Measurements from ENCODE around the gene ERN2. TPM values are rescaled to one million over a fixed set of nuclear protein-coding genes. Genes with fewer than 3 reads are reported as not detected.

ERN2 gene
- total RNA-seq, 1 donor from 2014 or later = not detected

GRCh38 chr16:23704772-23705516, 8.1 kb downstream of the ERN2 start:
- no peak for DNase-seq (ENCODE audit: low spot score in 2 of 2)
- intact Hi-C loops (cut with DNase I) = no loop called here
- Histone ChIP-seq H3K4me1 (no peaks in the 10 kb centered on the region), H3K36me3 (no peaks in the 10 kb centered on the region), H3K27ac (no peak overlapping the region), H3K9me3 (peaks cover 0 to 6% of the 10 kb centered on the region in 2 donors), H3K27me3 (no peaks in the 10 kb centered on the region), H3K4me3 (no peak overlapping the region)
- TF ChIP-seq CTCF (IDR thresholded peaks at IDR 0.05) = no peak

DNA sequence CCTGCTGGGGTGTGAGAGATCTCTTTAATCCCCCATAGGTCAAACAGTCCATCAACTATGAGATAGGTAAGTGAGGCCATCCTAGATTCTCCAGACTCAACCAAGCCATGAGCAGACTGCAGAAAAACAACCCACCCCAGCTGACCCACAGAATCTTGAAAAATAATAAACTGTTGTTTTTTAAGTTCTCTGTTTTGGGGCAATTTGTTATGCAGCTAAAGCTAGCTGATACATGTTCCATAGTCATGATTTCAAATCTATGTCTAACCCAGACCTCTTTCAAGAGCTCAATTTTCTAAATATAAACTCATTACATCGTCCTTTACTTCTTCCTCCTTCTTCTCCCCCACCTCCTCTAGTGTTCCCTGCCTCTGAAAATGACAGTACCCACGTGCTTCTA, 10.1 kb downstream of the ERN2 start:
- intact Hi-C loops (cut with DNase I) = no loop called here
- H3K27ac ChIP-seq = no peak overlapping the region
- no peaks in the 10 kb centered on the region for H3K4me1 ChIP-seq
- H3K36me3 ChIP-seq = no peaks in the 10 kb centered on the region
- H3K4me3 ChIP-seq = no peak overlapping the region
- H3K27me3 ChIP-seq = no peaks in the 10 kb centered on the region
- no peak for DNase-seq (ENCODE audit: low spot score in 2 of 2)
- TF ChIP-seq CTCF (IDR thresholded peaks at IDR 0.05) = no peak
- no peaks in the 10 kb centered on the region for H3K9me3 ChIP-seq

DNA sequence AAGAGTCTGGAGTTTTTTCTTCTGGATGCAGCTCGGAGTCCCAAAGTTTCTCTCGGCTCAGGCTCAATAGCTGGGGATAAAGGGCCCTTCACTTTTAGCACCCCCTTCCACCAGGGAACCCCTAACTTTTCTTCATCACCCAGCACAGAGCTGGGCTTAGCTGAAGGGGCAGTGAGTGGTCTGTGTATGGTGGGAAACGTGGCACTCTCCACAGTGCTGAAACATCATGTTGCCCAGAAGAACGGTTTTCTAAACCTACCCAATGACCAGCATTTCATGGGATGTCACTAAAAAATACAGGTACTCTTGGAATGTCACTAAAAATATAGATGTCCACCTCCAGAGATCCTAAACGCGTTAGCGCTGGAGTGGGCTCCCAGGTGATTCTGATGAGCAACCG, 12.0 kb downstream of the ERN2 start:
- no peak for DNase-seq (ENCODE audit: low spot score in 2 of 2)
- no peak overlapping the region for H3K27ac ChIP-seq
- intact Hi-C loops (cut with DNase I) = no loop called here
- H3K4me3 ChIP-seq = no peak overlapping the region
- no peaks in the 10 kb centered on the region for H3K27me3 ChIP-seq
- H3K9me3 ChIP-seq = no peaks in the 10 kb centered on the region
- no peak for TF ChIP-seq CTCF (IDR thresholded peaks at IDR 0.05)
- H3K36me3 ChIP-seq = no peaks in the 10 kb centered on the region
- H3K4me1 ChIP-seq = no peaks in the 10 kb centered on the region

DNA sequence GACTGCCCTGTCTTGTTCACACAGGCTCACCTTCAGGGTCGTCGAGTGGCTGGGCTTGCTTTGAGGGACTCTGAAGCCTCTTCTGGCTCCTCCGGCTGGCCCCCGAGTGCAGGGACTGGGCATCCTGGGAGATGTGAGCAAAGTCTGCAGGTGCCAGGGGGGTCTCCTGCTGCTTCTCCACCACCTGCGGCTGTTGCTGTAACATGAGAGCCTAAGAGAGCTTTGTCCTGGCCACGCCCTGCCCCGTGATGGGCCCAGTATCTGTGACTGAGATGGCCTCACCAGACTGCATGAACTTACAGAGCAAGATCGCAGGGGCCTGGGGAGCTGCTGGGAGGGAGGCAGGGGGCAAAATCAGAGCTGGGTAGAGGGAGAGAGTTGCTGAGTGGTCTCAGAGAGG, 12.5 kb downstream of the ERN2 start:
- Histone ChIP-seq H3K9me3 (no peaks in the 10 kb centered on the region), H3K4me3 (no peak overlapping the region), H3K4me1 (no peaks in the 10 kb centered on the region), H3K36me3 (no peaks in the 10 kb centered on the region), H3K27ac (no peak overlapping the region), H3K27me3 (no peaks in the 10 kb centered on the region)
- DNase-seq (ENCODE audit: low spot score in 2 of 2) = no peak
- intact Hi-C loops (cut with DNase I) = no loop called here
- no peak for TF ChIP-seq CTCF (IDR thresholded peaks at IDR 0.05)

DNA sequence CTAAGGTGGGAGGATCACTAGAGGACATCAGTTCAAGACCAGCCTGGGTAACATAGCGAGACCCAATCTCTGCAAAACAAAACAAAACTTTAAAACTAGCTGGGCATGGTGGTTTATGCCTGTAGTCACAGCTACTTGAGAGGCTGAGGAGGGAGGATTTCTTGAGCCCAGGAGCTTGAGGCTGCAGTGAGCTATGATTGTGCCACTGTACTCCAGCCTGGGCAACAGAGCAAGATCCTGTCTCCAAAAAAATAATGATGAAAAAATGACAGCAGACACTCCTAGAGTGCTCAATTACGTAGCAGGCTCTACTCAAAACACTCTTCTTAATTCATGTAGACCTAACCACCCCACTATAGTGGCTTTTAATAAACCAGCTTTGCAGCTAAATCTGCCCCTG, 12.9 kb downstream of the ERN2 start:
- intact Hi-C loops (cut with DNase I) = no loop called here
- Histone ChIP-seq H3K27ac (no peak overlapping the region), H3K9me3 (no peaks in the 10 kb centered on the region), H3K27me3 (no peaks in the 10 kb centered on the region), H3K4me3 (no peak overlapping the region), H3K4me1 (no peaks in the 10 kb centered on the region), H3K36me3 (no peaks in the 10 kb centered on the region)
- no peak for DNase-seq (ENCODE audit: low spot score in 2 of 2)
- TF ChIP-seq CTCF (IDR thresholded peaks at IDR 0.05) = no peak

DNA sequence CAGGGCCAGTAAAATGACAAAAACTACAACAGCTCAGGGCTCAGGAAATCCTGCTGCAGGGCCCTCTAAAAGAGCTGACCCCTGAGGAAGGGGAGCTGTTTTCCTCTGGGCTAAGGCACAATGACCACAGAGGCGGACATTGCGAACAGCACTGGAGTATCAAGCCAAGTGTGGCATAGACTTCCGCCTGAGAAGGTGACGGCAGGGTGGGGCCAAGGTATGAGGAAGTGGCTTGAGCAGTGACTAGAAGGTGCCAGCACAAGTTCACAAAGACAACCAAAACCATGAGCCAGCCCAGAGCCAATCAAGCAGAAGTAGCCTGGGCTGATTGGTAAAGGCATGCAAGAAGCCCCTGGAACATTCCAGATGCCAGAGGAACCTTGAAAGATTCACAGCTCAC, 13.9 kb downstream of the ERN2 start:
- H3K36me3 ChIP-seq = no peaks in the 10 kb centered on the region
- no peak overlapping the region for H3K4me3 ChIP-seq
- H3K27ac ChIP-seq = no peak overlapping the region
- H3K27me3 ChIP-seq = no peaks in the 10 kb centered on the region
- H3K4me1 ChIP-seq = no peaks in the 10 kb centered on the region
- DNase-seq (ENCODE audit: low spot score in 2 of 2) = no peak
- no peak for TF ChIP-seq CTCF (IDR thresholded peaks at IDR 0.05)
- intact Hi-C loops (cut with DNase I) = no loop called here
- no peaks in the 10 kb centered on the region for H3K9me3 ChIP-seq
